CD4-positive, alpha-beta T cell treated with Interleukin-12 subunit alpha and Interleukin-12 subunit beta, for 1 hour (primary cell): Measurements from ENCODE around the gene DIS3L2.

Source experiments
- DNase-seq: peaks from one replicate; pipeline ENCODE4 v3.0.0-alpha.2; 2020

The DIS3L2 gene

GRCh38 chr2:232276084-232276732, 314.7 kb downstream of the DIS3L2 start:
- DNase-seq: no peak

GRCh38 chr2:232276733-232277313, 315.3 kb downstream of the DIS3L2 start:
- DNase-seq: no peak

- no peak for DNase-seq
Observed at GRCh38 chr2:232278534-232278933, 317.0 kb downstream of the DIS3L2 start.

- DNase-seq: no peak
Observed at GRCh38 chr2:232280341-232280740, 318.8 kb downstream of the DIS3L2 start.

GRCh38 chr2:232281858-232282507, 320.5 kb downstream of the DIS3L2 start:
- DNase-seq: no peak

- DNase-seq: no peak
Observed at GRCh38 chr2:232282508-232283055, 321.1 kb downstream of the DIS3L2 start.

- DNase-seq: no peak
Observed at GRCh38 chr2:232286001-232286868, 324.7 kb downstream of the DIS3L2 start.

GRCh38 chr2:232287316-232287715, 325.8 kb downstream of the DIS3L2 start:
- no peak for DNase-seq

GRCh38 chr2:232288489-232289030, 327.0 kb downstream of the DIS3L2 start:
- no peak for DNase-seq

GRCh38 chr2:232290668-232291067, 329.2 kb downstream of the DIS3L2 start:
- no peak for DNase-seq

GRCh38 chr2:232291343-232291742, 329.8 kb downstream of the DIS3L2 start:
- no peak for DNase-seq

GRCh38 chr2:232292395-232293154, 331.1 kb downstream of the DIS3L2 start:
- DNase-seq: peak; percentile 50

GRCh38 chr2:232293191-232293590, 331.7 kb downstream of the DIS3L2 start:
- DNase-seq: no peak

GRCh38 chr2:232295971-232296370, 334.5 kb downstream of the DIS3L2 start:
- DNase-seq: no peak

GRCh38 chr2:232296776-232297525, 335.4 kb downstream of the DIS3L2 start:
- no peak for DNase-seq

- no peak for DNase-seq
Observed at GRCh38 chr2:232299084-232299483, 337.6 kb downstream of the DIS3L2 start.

GRCh38 chr2:232299927-232300674, 338.6 kb downstream of the DIS3L2 start:
- no peak for DNase-seq

- DNase-seq: no peak
Observed at GRCh38 chr2:232300894-232301387, 339.4 kb downstream of the DIS3L2 start.

- DNase-seq: no peak
Observed at GRCh38 chr2:232304236-232304635, 342.7 kb downstream of the DIS3L2 start.

- DNase-seq: no peak
Observed at GRCh38 chr2:232306741-232307305, 345.3 kb downstream of the DIS3L2 start.
